NB4 (cell line): Measurements from ENCODE around the gene CHCHD3.
"Not testable (repeated sequence)": the region's sequence is repeated elsewhere in the genome, so short reads cannot be mapped to it uniquely, and the experiment has no call there.

Experiments used
- DNase-seq: peaks from one replicate; pipeline ENCODE4 v3.0.0; 2010; ENCODE audit warnings: low read depth
- H3K4me3 ChIP-seq: one replicate; pipeline ENCODE4 v1.5.1; 2011; ENCODE audit warnings: mild to moderate bottlenecking, low read depth, low read length, moderate library complexity
- MAX ChIP-seq: IDR thresholded peaks from 2 replicates; pipeline ENCODE4 v1.6.1; 2011; ENCODE audit warnings: low read depth, low read length
- MYC ChIP-seq: IDR thresholded peaks from 2 replicates; pipeline ENCODE4 v1.6.1; 2011; ENCODE audit warnings: low read depth, low read length
- POLR2A ChIP-seq: IDR thresholded peaks from 2 replicates; pipeline ENCODE4 v1.6.1; 2011; ENCODE audit warnings: mild to moderate bottlenecking; ENCODE audit not compliant: insufficient read length; ENCODE audit errors: extremely low read depth
- TF ChIP-seq, protein P1 (sequence below): IDR thresholded peaks from one replicate; pipeline ENCODE4 v1.5.1; 2012; ENCODE audit warnings: low read depth, low read length

CHCHD3 gene

DNA sequence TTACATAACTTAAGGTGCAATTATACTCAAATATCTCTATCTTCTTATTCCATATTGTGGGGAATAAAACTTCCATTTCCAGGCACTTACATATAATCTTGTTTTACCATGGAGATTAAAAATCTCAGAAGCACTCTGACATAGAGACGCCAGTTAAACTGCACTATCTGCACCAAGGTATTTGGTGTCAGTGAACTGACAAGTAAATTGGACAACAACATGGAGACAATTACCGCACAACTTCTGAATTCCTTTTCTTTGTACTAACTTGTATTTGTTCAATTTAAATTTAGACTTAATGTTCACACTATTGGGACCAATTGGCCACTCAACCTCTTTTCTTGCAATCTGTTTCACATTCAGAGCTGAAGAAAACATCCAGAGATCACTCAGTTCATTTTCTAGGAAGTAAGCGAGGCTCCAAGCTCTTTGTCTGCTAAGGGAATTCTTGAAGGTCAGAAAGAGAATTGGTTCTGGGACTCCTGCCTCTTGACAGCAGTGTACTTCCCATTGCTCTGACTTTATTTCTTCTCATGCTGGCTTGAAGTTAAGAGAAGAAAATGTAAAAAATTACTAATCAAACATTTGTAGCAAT lies 184.7 kb downstream of the CHCHD3 start:
- H3K4me3 ChIP-seq, result no peak overlapping the region
- TF ChIP-seq, protein P1, sequence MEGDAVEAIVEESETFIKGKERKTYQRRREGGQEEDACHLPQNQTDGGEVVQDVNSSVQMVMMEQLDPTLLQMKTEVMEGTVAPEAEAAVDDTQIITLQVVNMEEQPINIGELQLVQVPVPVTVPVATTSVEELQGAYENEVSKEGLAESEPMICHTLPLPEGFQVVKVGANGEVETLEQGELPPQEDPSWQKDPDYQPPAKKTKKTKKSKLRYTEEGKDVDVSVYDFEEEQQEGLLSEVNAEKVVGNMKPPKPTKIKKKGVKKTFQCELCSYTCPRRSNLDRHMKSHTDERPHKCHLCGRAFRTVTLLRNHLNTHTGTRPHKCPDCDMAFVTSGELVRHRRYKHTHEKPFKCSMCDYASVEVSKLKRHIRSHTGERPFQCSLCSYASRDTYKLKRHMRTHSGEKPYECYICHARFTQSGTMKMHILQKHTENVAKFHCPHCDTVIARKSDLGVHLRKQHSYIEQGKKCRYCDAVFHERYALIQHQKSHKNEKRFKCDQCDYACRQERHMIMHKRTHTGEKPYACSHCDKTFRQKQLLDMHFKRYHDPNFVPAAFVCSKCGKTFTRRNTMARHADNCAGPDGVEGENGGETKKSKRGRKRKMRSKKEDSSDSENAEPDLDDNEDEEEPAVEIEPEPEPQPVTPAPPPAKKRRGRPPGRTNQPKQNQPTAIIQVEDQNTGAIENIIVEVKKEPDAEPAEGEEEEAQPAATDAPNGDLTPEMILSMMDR, result no peak
- no peak for TF ChIP-seq POLR2A
- TF ChIP-seq MAX, result no peak
- no peak for TF ChIP-seq MYC
- no peak for DNase-seq

GRCh38 chr7:132895231-132895630 lies 186.7 kb downstream of the CHCHD3 start:
- TF ChIP-seq MYC, result no peak
- TF ChIP-seq, protein P1, result no peak
- no peak for TF ChIP-seq MAX
- TF ChIP-seq POLR2A, result no peak
- peak; percentile 42 for DNase-seq
- H3K4me3 ChIP-seq, result no peak overlapping the region

DNA sequence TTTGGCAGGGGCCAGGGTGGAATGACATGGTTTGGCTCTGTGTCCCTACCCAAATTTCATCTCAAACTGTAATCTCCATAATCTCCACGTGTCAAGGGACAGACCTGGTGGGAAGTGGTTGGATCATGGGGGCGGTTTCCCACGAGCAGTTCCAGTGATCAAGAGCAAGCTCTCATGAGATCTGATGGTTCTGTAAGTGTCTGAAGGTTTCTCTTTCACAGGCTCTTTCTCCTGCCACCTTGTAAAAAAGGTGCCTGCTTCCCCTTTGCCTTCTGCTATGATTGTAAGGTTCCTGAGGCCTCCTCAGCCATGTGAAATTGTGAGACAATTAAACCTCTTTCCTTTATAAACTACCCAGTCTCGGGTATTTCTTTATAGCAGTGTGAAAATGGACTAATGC lies 188.3 kb downstream of the CHCHD3 start:
- DNase-seq, result no peak
- TF ChIP-seq MYC (no peak), MAX (no peak), POLR2A (no peak)
- TF ChIP-seq, protein P1, result no peak
- H3K4me3 ChIP-seq, result no peak overlapping the region

GRCh38 chr7:132892744-132893143 lies 189.1 kb downstream of the CHCHD3 start:
- not testable (repeated sequence) for H3K4me3 ChIP-seq, DNase-seq

GRCh38 chr7:132891554-132891953 lies 190.3 kb downstream of the CHCHD3 start:
- no peak overlapping the region for H3K4me3 ChIP-seq
- DNase-seq, result no peak
- TF ChIP-seq, protein P1, result no peak

- no peak overlapping the region for H3K4me3 ChIP-seq
- TF ChIP-seq MAX (no peak), POLR2A (no peak), MYC (no peak)
- TF ChIP-seq, protein P1, result no peak
- DNase-seq, result no peak
Measured at GRCh38 chr7:132882714-132883428, 199.0 kb downstream of the CHCHD3 start.
